ENCODE data around the gene IDH1. TPM values are rescaled to one million over a fixed set of nuclear protein-coding genes. Genes with fewer than 3 reads are reported as not detected.

Gene IDH1
- total RNA-seq: 153 and 330 TPM in 2 replicates

DNA sequence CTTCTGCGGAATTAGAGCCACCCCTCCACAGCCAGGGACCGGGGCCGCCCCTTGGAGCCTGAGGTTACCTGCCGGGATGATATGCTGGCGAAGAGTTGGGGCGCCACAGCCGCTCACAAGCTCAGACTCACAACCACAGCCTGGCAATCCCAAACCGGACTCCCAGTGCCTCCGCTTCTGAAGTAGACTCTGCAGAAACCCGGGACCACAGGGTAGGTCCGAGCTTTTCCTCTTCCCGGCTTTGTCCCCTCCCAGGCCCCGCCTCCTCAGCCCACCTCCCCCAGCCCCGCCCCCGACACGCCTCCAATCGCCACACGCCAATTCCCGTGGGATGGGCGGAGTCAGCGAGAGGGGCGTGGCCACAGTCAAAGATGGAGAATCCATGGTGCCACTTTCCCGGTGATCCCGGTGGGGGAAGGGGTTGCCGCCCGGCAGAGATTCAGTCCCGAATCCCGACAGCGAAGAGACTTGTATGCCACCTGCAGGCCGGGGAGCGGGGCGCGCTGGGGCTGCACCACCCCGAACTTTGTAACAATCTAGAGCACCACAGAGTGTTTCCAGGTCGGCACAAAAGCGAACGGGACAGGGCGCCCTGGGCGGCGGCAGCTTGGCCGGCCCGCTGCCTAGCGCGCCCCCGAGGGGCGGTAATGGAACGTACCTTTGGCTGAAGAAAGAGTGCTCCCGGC lies at the start of gene IDH1:
Gene IDH1, minus strand, starts transcription at position 201 of the 686 bp plus-strand sequence. CDS start 3,520 bp downstream, outside the sequence.

GRCh38 chr2:208265801-208266552 lies 11.1 kb upstream of the IDH1 start, which contains the start of gene PIKFYVE:
TSS of gene PIKFYVE (plus strand) at chr2:208266255. CDS start at chr2:208271520, 5,265 bp downstream.

GRCh38 chr2:208189810-208190503 lies 64.9 kb downstream of the IDH1 start, which contains the start of gene C2orf80:
TSS of gene C2orf80 (minus strand) at chr2:208190030. CDS start at chr2:208186986, 3,044 bp downstream.

Other genes with a start within 250 kb of the IDH1 start
- 13.4 and 16.9 TPM in 2 replicates for gene PLEKHM3, start 229.5 kb downstream of the IDH1 start, total RNA-seq
- not detected in 2 replicates for gene CRYGD, start 130.5 kb downstream of the IDH1 start, total RNA-seq
- not detected in 2 replicates for gene CRYGC, start 125.2 kb downstream of the IDH1 start, total RNA-seq
- gene CRYGB, start 108.9 kb downstream of the IDH1 start, total RNA-seq: not detected in 2 replicates
- gene CRYGA, start 91.5 kb downstream of the IDH1 start, total RNA-seq: not detected in 2 replicates
- gene C2orf80, start 65.0 kb downstream of the IDH1 start, total RNA-seq: not detected in 2 replicates
- 20.2 and 20.7 TPM in 2 replicates for gene PIKFYVE, start 11.2 kb upstream of the IDH1 start, total RNA-seq
- gene PTH2R, start 151.7 kb upstream of the IDH1 start, total RNA-seq: under 0.01 and 0.48 TPM in 2 replicates